GM21576 (cell line): ENCODE results near the gene TLCD3B.

Experiments used
- ATAC-seq: cut with Tn5 transposase; IDR thresholded peaks from one replicate; pipeline ENCODE4 v1.9.1; 2021; ENCODE audit warnings: mild to moderate bottlenecking, moderate library complexity; ENCODE audit not compliant: unreplicated experiment

Gene TLCD3B

GRCh38 chr16:30030841-30031413 lies at the start of gene TLCD3B:
TLCD3B (minus strand) TSS chr16:30031271; CDS start chr16:30030527, 744 bp downstream.
- ATAC-seq: no peak

GRCh38 chr16:30079480-30079879 lies 48.4 kb upstream of the TLCD3B start:
- ATAC-seq: no peak

GRCh38 chr16:30078744-30079143 lies 47.7 kb upstream of the TLCD3B start:
- ATAC-seq: no peak

GRCh38 chr16:30077656-30078055 lies 46.6 kb upstream of the TLCD3B start:
- no peak for ATAC-seq

- ATAC-seq: peak; percentile 10
Measured at GRCh38 chr16:30076276-30076791, 45.3 kb upstream of the TLCD3B start.

GRCh38 chr16:30075503-30076275 lies 44.6 kb upstream of the TLCD3B start, which contains the start of gene PPP4C:
PPP4C (plus strand) TSS chr16:30075994; CDS start chr16:30076378, 384 bp downstream.
- ATAC-seq: peak; percentile 64

GRCh38 chr16:30070490-30070889 lies 39.4 kb upstream of the TLCD3B start:
- ATAC-seq: no peak

- ATAC-seq: no peak
Measured at GRCh38 chr16:30069611-30070462, 38.8 kb upstream of the TLCD3B start.

- ATAC-seq: no peak
Measured at GRCh38 chr16:30068750-30069610, 37.9 kb upstream of the TLCD3B start.

GRCh38 chr16:30068333-30068732 lies 37.3 kb upstream of the TLCD3B start:
- ATAC-seq: no peak

- no peak for ATAC-seq
Measured at GRCh38 chr16:30067584-30067916, 36.5 kb upstream of the TLCD3B start.

- no peak for ATAC-seq
Measured at GRCh38 chr16:30066761-30067583, 35.9 kb upstream of the TLCD3B start.

- no peak for ATAC-seq
Measured at GRCh38 chr16:30065943-30066760, 35.1 kb upstream of the TLCD3B start.

- peak; percentile 63 for ATAC-seq
Measured at GRCh38 chr16:30065102-30065942, 34.3 kb upstream of the TLCD3B start, which contains the start of gene ALDOA. ALDOA (plus strand) TSS chr16:30065760; CDS start chr16:30066898, 1,138 bp downstream.

GRCh38 chr16:30064729-30065101 lies 33.6 kb upstream of the TLCD3B start:
- ATAC-seq: no peak

GRCh38 chr16:30063893-30064728 lies 33.0 kb upstream of the TLCD3B start:
- peak; percentile 37 for ATAC-seq
